Amygdala (tissue), 56 donors: ENCODE results near the gene SMARCC1.

Source experiments
- DNase-seq, 56 donors: peaks; one replicate each; lab custom pipeline; 2025; lab: John Stamatoyannopoulos, UW

The SMARCC1 gene

DNA sequence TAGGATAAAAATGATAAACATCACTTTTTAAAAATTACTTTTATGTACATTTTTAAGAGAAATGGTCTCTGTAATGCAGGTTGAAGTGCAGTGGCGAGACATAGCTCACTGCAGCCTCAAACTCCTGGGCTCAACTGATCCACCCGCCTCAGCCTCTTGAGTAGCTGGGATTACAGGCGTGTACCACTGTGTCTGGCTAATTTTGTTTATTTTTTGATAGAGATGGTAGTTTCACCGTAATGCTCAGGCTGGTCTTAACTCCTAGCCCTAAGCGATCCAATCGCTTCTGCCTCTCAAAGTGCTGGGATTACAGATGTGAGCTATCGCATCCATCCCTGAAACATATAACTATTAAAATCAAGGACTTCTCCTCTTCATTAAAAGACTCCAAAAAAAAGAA, 140.0 kb downstream of the SMARCC1 start:
- DNase-seq = no peak

- DNase-seq = no peak
These were observed 144.8 kb downstream of the SMARCC1 start for GRCh38 chr3:47636921-47637320.

GRCh38 chr3:47636225-47636624, 145.5 kb downstream of the SMARCC1 start:
- no peak for DNase-seq

GRCh38 chr3:47635536-47635935, 146.2 kb downstream of the SMARCC1 start:
- DNase-seq = no peak

DNA sequence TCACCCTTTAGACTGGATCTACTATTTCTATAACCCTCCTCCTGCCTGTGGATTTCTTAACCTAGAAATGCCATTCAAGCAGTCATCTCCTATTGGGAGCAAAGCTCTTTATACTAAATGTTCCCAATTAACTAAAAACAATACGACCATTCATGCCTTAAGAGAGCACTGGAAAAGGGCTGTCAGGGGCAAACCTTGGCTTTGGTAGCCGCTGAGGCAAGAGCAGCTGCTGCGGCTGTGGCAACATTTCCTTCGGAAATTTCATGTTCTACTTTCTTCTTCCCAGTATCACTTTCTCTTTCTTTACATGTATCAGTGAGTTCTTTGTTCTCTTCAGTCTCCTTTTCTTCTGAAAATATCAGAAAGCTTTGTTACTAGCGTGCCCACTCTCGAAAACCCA, 146.7 kb downstream of the SMARCC1 start:
- DNase-seq = peak in 40 of 56 donors; percentile 2 to 74 (median 27)

DNA sequence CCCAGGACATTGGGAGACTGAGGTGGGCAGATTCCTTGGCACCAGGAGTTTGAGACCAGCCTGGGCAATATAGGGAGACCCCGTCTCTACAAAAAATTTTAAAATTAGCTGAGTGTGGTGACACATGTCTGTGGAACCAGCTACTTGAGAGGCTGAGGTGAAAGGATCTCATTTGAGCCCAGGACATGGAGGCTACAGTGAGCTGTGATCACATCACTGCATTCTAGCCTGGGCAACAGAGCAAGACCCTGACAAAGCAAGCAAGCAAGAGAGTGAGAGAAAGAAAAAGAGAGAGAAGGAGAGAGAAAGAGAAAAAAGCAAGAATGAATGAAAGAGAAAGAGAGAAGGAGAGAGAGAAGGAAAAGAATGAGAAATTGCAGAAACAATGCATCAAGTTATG, 150.9 kb downstream of the SMARCC1 start:
- no peak for DNase-seq

DNA sequence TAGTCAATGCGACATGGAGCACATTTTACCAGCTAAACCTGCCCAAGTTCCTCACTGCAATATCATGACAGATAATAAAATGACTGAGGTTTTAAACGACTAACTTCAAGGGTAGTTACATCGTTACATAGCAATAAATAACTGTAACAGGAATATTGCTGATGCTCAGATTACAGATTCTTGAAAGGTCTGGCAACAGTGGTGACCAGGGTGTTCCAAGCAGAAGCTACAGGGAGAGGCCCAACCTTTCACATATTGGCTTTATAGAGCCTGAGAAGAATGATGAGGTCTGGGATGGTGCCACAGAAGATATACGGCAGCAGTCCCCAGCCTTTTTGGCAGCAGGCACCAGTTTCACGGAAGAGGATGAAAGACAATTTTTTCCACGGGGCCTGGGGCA, 151.9 kb downstream of the SMARCC1 start:
- DNase-seq = no peak

GRCh38 chr3:47628426-47628825, 153.3 kb downstream of the SMARCC1 start:
- no peak for DNase-seq

GRCh38 chr3:47622671-47623461, 158.8 kb downstream of the SMARCC1 start:
- DNase-seq = no peak

- no peak for DNase-seq
These were observed 164.3 kb downstream of the SMARCC1 start for GRCh38 chr3:47617086-47618010.

- no peak for DNase-seq
These were observed 166.9 kb downstream of the SMARCC1 start for GRCh38 chr3:47614788-47615187.

DNA sequence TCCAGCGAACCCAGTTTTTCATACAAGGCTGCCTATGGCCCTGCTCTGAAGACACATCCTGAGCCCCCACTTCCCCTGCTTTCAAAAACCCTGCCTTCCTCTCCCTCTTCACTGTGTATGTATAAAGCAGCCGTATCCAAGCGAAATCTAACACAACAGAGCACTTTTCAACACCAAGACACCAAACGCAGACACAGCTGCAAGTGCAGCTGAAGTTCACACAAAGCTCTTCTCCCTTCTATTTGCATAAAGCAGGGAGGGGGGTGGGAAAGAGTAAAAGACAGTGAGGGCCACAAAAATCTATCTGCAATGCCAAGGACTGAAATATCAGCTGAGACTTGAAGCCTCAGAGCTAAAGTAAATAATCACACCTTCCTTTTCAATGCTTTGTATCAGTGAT, 168.0 kb downstream of the SMARCC1 start:
- peak in 31 of 56 donors; percentile 1 to 70 (median 23) for DNase-seq

GRCh38 chr3:47612879-47613278, 168.8 kb downstream of the SMARCC1 start:
- no peak for DNase-seq

DNA sequence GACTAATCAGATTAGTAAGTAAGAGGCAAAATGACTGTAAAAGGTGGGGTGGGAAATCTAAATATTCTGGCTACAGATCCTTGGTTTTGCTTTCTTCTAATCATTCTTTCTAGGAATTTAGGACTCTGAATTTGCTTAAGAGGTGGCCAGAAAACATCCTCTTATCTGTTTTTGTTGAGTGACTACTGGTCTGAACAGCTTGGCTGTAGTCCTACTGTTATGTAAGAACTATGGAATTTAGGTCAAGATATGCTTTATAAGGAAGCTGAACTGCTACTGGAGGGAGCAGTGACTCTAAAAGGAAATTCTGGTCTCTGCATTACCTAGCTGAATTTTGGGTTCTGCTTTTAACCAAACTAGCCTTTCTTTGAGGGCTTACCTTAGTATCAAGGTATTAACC, 169.5 kb downstream of the SMARCC1 start:
- no peak for DNase-seq

- DNase-seq = peak in 17 of 56 donors; percentile 2 to 61 (median 12)
These were observed 170.1 kb downstream of the SMARCC1 start for GRCh38 chr3:47611576-47611975.

DNA sequence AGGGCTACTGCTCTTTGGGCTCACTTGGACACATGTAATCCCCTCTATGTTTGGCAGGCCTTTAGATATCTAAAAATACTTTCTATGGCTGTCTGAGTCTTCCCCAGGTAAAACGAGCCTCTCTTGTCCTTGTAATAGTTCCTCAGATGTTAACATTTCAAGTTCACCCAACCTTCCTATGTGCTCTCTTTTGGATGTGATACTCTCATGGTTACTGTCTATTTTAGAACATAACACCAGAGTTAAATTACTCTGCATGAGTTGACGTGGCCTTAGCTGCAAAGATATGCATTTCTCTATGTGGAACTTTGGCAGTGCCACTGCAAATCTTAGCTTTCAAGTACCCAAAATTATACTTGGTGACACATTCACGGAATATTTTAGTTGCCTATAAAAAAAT, 171.1 kb downstream of the SMARCC1 start:
- DNase-seq = no peak

DNA sequence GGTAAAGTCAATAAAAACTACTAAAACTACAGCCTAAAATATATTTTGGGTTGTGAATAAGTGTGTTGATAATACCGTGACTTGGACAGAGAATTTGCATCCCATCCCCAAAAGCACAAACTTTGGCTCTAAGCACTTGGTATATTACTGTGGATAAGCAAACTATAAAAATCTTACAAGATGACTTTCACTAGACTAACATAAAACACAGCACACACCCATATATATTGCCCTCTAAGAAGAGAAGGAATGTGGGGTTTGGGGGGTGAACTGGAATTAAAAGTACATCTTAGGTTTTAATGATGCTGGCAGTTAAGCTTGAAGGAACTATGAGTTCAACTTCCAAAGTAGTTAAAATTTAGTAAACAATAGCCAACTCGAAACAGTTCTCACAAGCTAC, 174.4 kb downstream of the SMARCC1 start:
- no peak for DNase-seq

GRCh38 chr3:47606165-47606564, 175.5 kb downstream of the SMARCC1 start:
- no peak for DNase-seq

DNA sequence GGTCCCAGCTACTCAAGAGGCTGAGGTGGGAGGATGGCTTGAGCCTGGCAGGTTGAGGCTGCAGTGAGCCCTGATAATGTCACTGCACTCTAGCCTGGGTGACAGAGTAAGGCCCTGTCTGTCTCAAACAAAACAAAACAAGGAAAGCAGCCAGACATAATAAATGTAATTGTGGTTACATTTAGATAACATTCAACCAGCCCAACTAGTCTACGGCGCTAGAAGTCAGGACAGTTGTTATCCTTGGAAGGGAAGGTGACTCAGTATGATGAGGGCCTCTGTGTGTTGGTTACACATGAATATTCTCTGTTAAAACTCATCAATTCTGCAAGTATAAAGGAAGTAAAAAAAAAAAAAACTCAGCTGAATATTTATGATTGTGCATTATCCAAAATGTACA, 176.0 kb downstream of the SMARCC1 start:
- no peak for DNase-seq

- DNase-seq = no peak
These were observed 177.5 kb downstream of the SMARCC1 start for GRCh38 chr3:47604145-47604544.

DNA sequence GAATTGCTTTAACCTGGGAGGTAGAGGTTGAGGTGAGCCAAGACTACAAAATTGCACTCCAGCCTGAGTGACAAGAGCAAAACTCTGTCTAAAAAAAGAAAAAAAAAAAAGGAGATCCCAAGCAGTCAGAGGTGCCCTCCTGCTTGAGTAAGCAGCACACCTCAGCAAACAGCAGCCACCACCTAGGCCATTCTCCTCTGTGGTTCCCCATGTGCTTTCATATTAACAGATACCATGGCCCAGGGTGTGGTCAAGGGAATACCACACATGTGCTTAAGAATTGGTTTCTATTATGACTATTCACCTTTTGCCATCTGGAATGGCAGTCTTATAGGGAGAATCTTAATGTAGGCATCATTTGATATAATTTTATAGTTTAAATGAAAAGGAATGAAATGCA, 178.4 kb downstream of the SMARCC1 start:
- DNase-seq = no peak

GRCh38 chr3:47601281-47601680, 180.4 kb downstream of the SMARCC1 start:
- peak in 30 of 56 donors; percentile 4 to 59 (median 23) for DNase-seq
